ENCODE measurements around the gene BATF2.

GRCh38 chr11:65017937-65018336 lies 21.2 kb upstream of the BATF2 start:
- TF ChIP-seq, protein P1, sequence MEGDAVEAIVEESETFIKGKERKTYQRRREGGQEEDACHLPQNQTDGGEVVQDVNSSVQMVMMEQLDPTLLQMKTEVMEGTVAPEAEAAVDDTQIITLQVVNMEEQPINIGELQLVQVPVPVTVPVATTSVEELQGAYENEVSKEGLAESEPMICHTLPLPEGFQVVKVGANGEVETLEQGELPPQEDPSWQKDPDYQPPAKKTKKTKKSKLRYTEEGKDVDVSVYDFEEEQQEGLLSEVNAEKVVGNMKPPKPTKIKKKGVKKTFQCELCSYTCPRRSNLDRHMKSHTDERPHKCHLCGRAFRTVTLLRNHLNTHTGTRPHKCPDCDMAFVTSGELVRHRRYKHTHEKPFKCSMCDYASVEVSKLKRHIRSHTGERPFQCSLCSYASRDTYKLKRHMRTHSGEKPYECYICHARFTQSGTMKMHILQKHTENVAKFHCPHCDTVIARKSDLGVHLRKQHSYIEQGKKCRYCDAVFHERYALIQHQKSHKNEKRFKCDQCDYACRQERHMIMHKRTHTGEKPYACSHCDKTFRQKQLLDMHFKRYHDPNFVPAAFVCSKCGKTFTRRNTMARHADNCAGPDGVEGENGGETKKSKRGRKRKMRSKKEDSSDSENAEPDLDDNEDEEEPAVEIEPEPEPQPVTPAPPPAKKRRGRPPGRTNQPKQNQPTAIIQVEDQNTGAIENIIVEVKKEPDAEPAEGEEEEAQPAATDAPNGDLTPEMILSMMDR (conservative IDR thresholded peaks at IDR 0.05; ENCODE audit: low read length) = no peak
- no peak for TF ChIP-seq EZH2phosphoT487 (IDR thresholded peaks at IDR 0.05; ENCODE audit: borderline replicate concordance)

Data from Loucy (cell line).